K562 (cell line): ENCODE measurements around the gene DNMT3L. TPM values are rescaled to one million over a fixed set of nuclear protein-coding genes. Genes with fewer than 3 reads are reported as not detected.
A peak's percentile ranks its signal among the peaks of the same experiment; 100 is the strongest.

Source experiments
- ATAC-seq: fragments of 200-7000 bp; cut with Tn5 transposase; 3 replicates; pipeline ENCODE4 v1.9.1; 2020; ENCODE audit warnings: moderate library complexity
- BruUV-seq: library from RNA; stranded (reverse); fragments of 400-500 nt; replicated peaks from 2 replicates; lab custom pipeline; 2021; lab: Mats Ljungman, UMichigan
- CTCF ChIA-PET: fragments of 300-600 bp; formaldehyde crosslinking; extraction: SDS; loops from one replicate; lab custom pipeline; 2021; ENCODE audit warnings: low intra/inter-chr PET ratio; lab: Yijun Ruan, JAX
- POLR2A ChIA-PET: fragments of 300-600, 350-650 bp; sonication (Branson Sonifier 250); formaldehyde crosslinking; extraction: SDS; loops from one replicate; lab custom pipeline; 2021; ENCODE audit warnings: antibody characterized with exemption, inconsistent platforms; lab: Yijun Ruan, JAX
- DNase-seq, 4 experiments: peaks; one replicate each; pipeline versions ENCODE4 v3.0.0 to v3.0.0-alpha.2; 2011 to 2018; ENCODE audit warnings: low spot score in 3 of 4, mixed read lengths in 3 of 4; ENCODE audit errors: extremely low read depth in 1 of 4
- FAIRE-seq: peaks from 2 replicates; lab custom pipeline; 2011; peaks lifted over from hg19 to GRCh38; lab: Jason Lieb, UNC
- H2AFZ ChIP-seq: 2 replicates; pipeline ENCODE4 v1.6.0; 2011; ENCODE audit warnings: low read depth, low read length, control low read depth, inconsistent platforms
- H3K27ac ChIP-seq: fragments of 200-600 bp; 3 replicates; pipeline ENCODE4 v1.8.0; 2011; ENCODE audit warnings: low read depth, mild to moderate bottlenecking, control low read depth, inconsistent platforms, low read length, moderate library complexity, mixed read lengths; ENCODE audit errors: extremely low read depth
- H3K27me3 ChIP-seq, 2 experiments: fragments of 300-600 bp in 1 of 2; 2 replicates in 1 of 2; 3 replicates in 1 of 2; pipeline versions ENCODE4 v1.6.0 to v1.8.0; 2011; ENCODE audit warnings: inconsistent platforms in 2 of 2, low read length in 2 of 2, mild to moderate bottlenecking in 1 of 2, mixed read lengths in 1 of 2, moderate library complexity in 1 of 2; ENCODE audit not compliant: control insufficient read depth in 2 of 2, insufficient read depth in 2 of 2
- H3K36me3 ChIP-seq: fragments of 300-600 bp; 3 replicates; pipeline ENCODE4 v1.8.0; 2011; ENCODE audit warnings: mild to moderate bottlenecking, low read length, inconsistent platforms; ENCODE audit not compliant: control insufficient read depth, insufficient read depth
- H3K4me1 ChIP-seq, 2 experiments: fragments of 200-600 bp in 1 of 2; replicated peaks in 1 of 2; 2 replicates in 1 of 2; 3 replicates in 1 of 2; pipeline versions ENCODE4 v1.5.1 to v1.8.0; 2011; ENCODE audit warnings: inconsistent platforms in 2 of 2, low read length in 2 of 2, mild to moderate bottlenecking in 1 of 2, mixed read lengths in 1 of 2, moderate library complexity in 1 of 2; ENCODE audit not compliant: control insufficient read depth in 2 of 2, insufficient read depth in 2 of 2
- H3K4me2 ChIP-seq: 2 replicates; pipeline ENCODE4 v1.6.1; 2011; ENCODE audit warnings: low read length, control low read depth, inconsistent platforms, mixed read lengths; ENCODE audit not compliant: insufficient read depth
- H3K4me3 ChIP-seq: fragments of 200-600 bp; sonication (generic), shearing (Covaris generic); 2 replicates; pipeline ENCODE4 v1.5.1; 2016; ENCODE audit warnings: control low read depth, inconsistent platforms
- H3K79me2 ChIP-seq: fragments of 200-600 bp; 3 replicates; pipeline ENCODE4 v1.8.0; 2011; ENCODE audit warnings: low read length, inconsistent platforms; ENCODE audit not compliant: control insufficient read depth, insufficient read depth
- H3K9ac ChIP-seq, 2 experiments: 2 replicates each; pipeline versions ENCODE4 v1.6.0 to v1.6.1; 2011; ENCODE audit warnings: low read depth in 2 of 2, low read length in 2 of 2, control low read depth in 1 of 2, inconsistent platforms in 1 of 2, mild to moderate bottlenecking in 1 of 2, mixed read lengths in 1 of 2; ENCODE audit not compliant: insufficient read depth in 1 of 2
- H3K9me1 ChIP-seq: one replicate; pipeline ENCODE4 v1.6.0; 2011; ENCODE audit warnings: inconsistent platforms, mild to moderate bottlenecking, low read length, moderate library complexity; ENCODE audit not compliant: control insufficient read depth, insufficient read depth
- H3K9me3 ChIP-seq: replicated peaks from 2 replicates; pipeline ENCODE4 v1.5.1; 2011; ENCODE audit warnings: low read depth, low read length, inconsistent platforms; ENCODE audit not compliant: control insufficient read depth, insufficient read depth
- H4K20me1 ChIP-seq: replicated peaks from 2 replicates; pipeline ENCODE4 v1.6.1; 2011; ENCODE audit warnings: low read length, inconsistent platforms, mixed read lengths; ENCODE audit not compliant: control insufficient read depth, insufficient read depth
- ATF1 ChIP-seq, 2 experiments: fragments of 450-650 bp in 1 of 2; IDR thresholded peaks; 2 replicates each; pipeline ENCODE4 v1.6.1; 2016; ENCODE audit warnings: missing compliant biosample characterization in 1 of 2, missing genetic modification characterization in 1 of 2
- CEBPB ChIP-seq: fragments of 450-650 bp; IDR thresholded peaks from 2 replicates; pipeline ENCODE4 v1.6.1; 2016; ENCODE audit warnings: missing genetic modification characterization, missing compliant biosample characterization
- CEBPG ChIP-seq, 3 experiments: fragments of 200-800 bp in 1 of 3; sonication (Bioruptor generic) in 1 of 3; sonication (generic) in 1 of 3; formaldehyde crosslinking in 1 of 3; IDR thresholded peaks in 2 of 3; conservative IDR thresholded peaks in 1 of 3; 2 replicates each; pipeline versions ENCODE4 v1.6.1 to v1.8.0; 2016 to 2022; ENCODE audit warnings: missing compliant biosample characterization in 2 of 3, missing genetic modification characterization in 2 of 3, mild to moderate bottlenecking in 1 of 3, missing genetic modification reagents in 1 of 3
- CTBP1 ChIP-seq: fragments of 450-650 bp; IDR thresholded peaks from 2 replicates; pipeline ENCODE4 v1.6.1; 2016; ENCODE audit warnings: borderline replicate concordance
- DEAF1 ChIP-seq: fragments of 450-650 bp; formaldehyde crosslinking; IDR thresholded peaks from 2 replicates; pipeline ENCODE4 v1.4.0; 2020; ENCODE audit warnings: mild to moderate bottlenecking, moderate library complexity
- EGR1 ChIP-seq: fragments of 450-650 bp; conservative IDR thresholded peaks from 2 replicates; pipeline ENCODE4 v1.6.1; 2017; ENCODE audit warnings: mild to moderate bottlenecking
- FOSL1 ChIP-seq: fragments of 200-800 bp; sonication (Bioruptor generic); conservative IDR thresholded peaks from 2 replicates; pipeline ENCODE4 v1.6.1; 2016; ENCODE audit warnings: missing genetic modification characterization, missing compliant biosample characterization
- GTF2F1 ChIP-seq: IDR thresholded peaks from 2 replicates; pipeline ENCODE4 v1.6.1; 2011; ENCODE audit warnings: low read depth, low read length, improper control_type of control experiment
- KDM5B ChIP-seq: fragments of 200-600 bp; sonication (generic); IDR thresholded peaks from 2 replicates; pipeline ENCODE4 v1.6.1; 2012; ENCODE audit warnings: low read depth, mild to moderate bottlenecking, moderate library complexity, low read length, control low read depth, inconsistent platforms; ENCODE audit not compliant: insufficient replicate concordance
- MYBL2 ChIP-seq, 2 experiments: fragments of 450-650 bp in 1 of 2; sonication (generic) in 1 of 2; formaldehyde crosslinking in 1 of 2; IDR thresholded peaks; 2 replicates each; pipeline versions ENCODE4 v1.6.1 to v1.8.1; 2017 to 2022; ENCODE audit warnings: borderline replicate concordance in 1 of 2, inconsistent platforms in 1 of 2, low read depth in 1 of 2, mild to moderate bottlenecking in 1 of 2, missing genetic modification reagents in 1 of 2, moderate library complexity in 1 of 2
- NFATC3 ChIP-seq: fragments of 450-650 bp; IDR thresholded peaks from 2 replicates; pipeline ENCODE4 v1.6.1; 2017; ENCODE audit warnings: mild to moderate bottlenecking
- NFE2 ChIP-seq: IDR thresholded peaks from 2 replicates; pipeline ENCODE4 v1.6.1; 2014; ENCODE audit warnings: antibody characterized with exemption, low read depth
- NFE2L1 ChIP-seq: fragments of 450-650 bp; IDR thresholded peaks from 2 replicates; pipeline ENCODE4 v1.6.1; 2016; ENCODE audit warnings: missing genetic modification characterization, low read depth, mild to moderate bottlenecking, missing compliant biosample characterization, moderate library complexity, borderline replicate concordance
- NFIC ChIP-seq: fragments of 450-650 bp; IDR thresholded peaks from 2 replicates; pipeline ENCODE4 v1.6.1; 2017; ENCODE audit warnings: mild to moderate bottlenecking, inconsistent platforms
- POLR2G ChIP-seq: fragments of 200-400 bp; formaldehyde crosslinking; IDR thresholded peaks from 2 replicates; pipeline ENCODE4 v1.6.1; 2017; ENCODE audit warnings: low read depth, mild to moderate bottlenecking, antibody characterized with exemption, low read length, moderate library complexity
- RFX7 ChIP-seq: fragments of 250-450 bp; sonication (Bioruptor Pico); IDR thresholded peaks from 2 replicates; pipeline ENCODE4 v1.5.1; 2021; ENCODE audit warnings: mild to moderate bottlenecking
- SNAPC5 ChIP-seq: fragments of 250-450 bp; sonication (Bioruptor Pico); IDR thresholded peaks from 2 replicates; pipeline ENCODE4 v1.8.0; 2021; ENCODE audit warnings: moderate library complexity, mild to moderate bottlenecking, inconsistent platforms
- ZBTB8A ChIP-seq: fragments of 450-650 bp; IDR thresholded peaks from 2 replicates; pipeline ENCODE4 v1.6.1; 2018; ENCODE audit warnings: mild to moderate bottlenecking, moderate library complexity; ENCODE audit not compliant: partially characterized antibody
- ZNF507 ChIP-seq: conservative IDR thresholded peaks from 2 replicates; pipeline ENCODE4 v1.6.1; 2017; ENCODE audit warnings: missing genetic modification characterization, missing compliant biosample characterization
- ZZZ3 ChIP-seq: fragments of 450-650 bp; IDR thresholded peaks from 2 replicates; pipeline ENCODE4 v1.6.1; 2016; ENCODE audit warnings: antibody characterized with exemption, mild to moderate bottlenecking, moderate library complexity
- WGBS: fragments of 100-300 bp; shearing (Covaris generic); methylation state at CpG from one replicate; pipeline ENCODE4 v1.1.6; 2016; ENCODE audit warnings: low coverage, mixed read lengths; ENCODE audit not compliant: insufficient coverage; ENCODE audit errors: missing lambda C conversion rate; 5-methylcytosine and 5-hydroxymethylcytosine counted together
- in situ Hi-C: fragments of 300-500 bp; cut with MboI; formaldehyde crosslinking; loops from 4 replicates; pipeline ENCODE4 v1.15.0; 2018; ENCODE audit warnings: inconsistent platforms, mixed read lengths
- intact Hi-C: fragments of 100-400 bp; cut with micrococcal nuclease; formaldehyde crosslinking; loops from 2 replicates; pipeline ENCODE4 v1.14.2; 2022
- polyA plus RNA-seq, 8 experiments: library from polyadenylated mRNA; depleted of rRNA in 4 of 8; stranded (reverse) in 5 of 8; unstranded in 3 of 8; fragments of >200 nt; fragmentation: Nextera tagmentation in 2 of 8; fragmentation: Illumina TruSeq in 1 of 8; extraction: Ambion mirVana in 2 of 8; extraction: Trizol in 1 of 8; gene quantifications; 2 replicates each; pipeline versions ENCODE4 v1.2.1 to v1.2.3, GENCODE V29; 2011 to 2014; ENCODE audit warnings: inconsistent platforms in 1 of 8, missing spikeins in 1 of 8
- total RNA-seq, 7 experiments: library from RNA; depleted of rRNA in 6 of 7; stranded (reverse); fragments of >200 nt in 6 of 7; fragmentation: Illumina TruSeq in 2 of 7; extraction: Trizol in 2 of 7; gene quantifications; 2 replicates each; pipeline versions ENCODE4 v1.2.1 to v1.2.3, GENCODE V29; 2011 to 2021; ENCODE audit warnings: low replicate concordance in 1 of 7

DNMT3L gene
- total and polyA plus RNA-seq, 9 of the 15 experiments (the other 6 are each of a cell fraction or from before 2014, with no cell fraction given) = 0.08 TPM; not detected in 8

- H3K9me1 ChIP-seq = no peaks in the 10 kb centered on the region
- no peak overlapping the region for H3K4me2 ChIP-seq
- in situ Hi-C loops = no loop called here
- H3K79me2 ChIP-seq = no peaks in the 10 kb centered on the region
- intact Hi-C loops = no loop called here
- no peak for FAIRE-seq
- peaks cover 32 to 62% of the 10 kb centered on the region in 2 experiments for H3K27me3 ChIP-seq
- H3K27ac ChIP-seq = no peak overlapping the region
- H4K20me1 ChIP-seq = peaks cover 6% of the 10 kb centered on the region; the same call in 1 of the 2 replicates
- no peak for ATAC-seq
- BruUV-seq = no TSS peak
- H3K4me3 ChIP-seq = no peak overlapping the region
- ChIA-PET POLR2A (interaction anchor here (0.6 to 1.3 kb wide), 3 partner anchors 9 to 25 kb away, joined by 3 to 6 read pairs (median 4); no protein-coding TSS in a partner anchor), CTCF (no interaction called here)
- no peaks in the 10 kb centered on the region for H3K9me3 ChIP-seq
- WGBS = 5% methylated on average over 22 of the region's 22 CpGs
- H3K4me1 ChIP-seq = peaks cover 0 to 29% of the 10 kb centered on the region in 2 experiments; a peak in 2 of 5 replicates
- H3K9ac ChIP-seq = no peak overlapping the region
- DNase-seq = no peak
- TF ChIP-seq NFIC (peak; percentile 7; the same call in 1 of the 2 replicates), NFATC3 (no peak), DEAF1 (CRISPR knock-in tag) (no peak), NFE2L1 (tag) (no peak), FOSL1 (tag) (no peak), CTBP1 (0 out of 2 replicates have a peak, but pooled peaks have one; percentile 31), CEBPG (CRISPR knock-in tag; IDR thresholded peaks at IDR 0.05) (no peak), CEBPG (tag; conservative IDR thresholded peaks at IDR 0.05 in 1 of 2, IDR thresholded peaks at IDR 0.05 in 1 of 2) (peak in 1 of 2 experiments; percentile 58; a peak in 2 of 4 replicates), ZNF507 (tag) (no peak), GTF2F1 (no peak), RFX7 (CRISPR knock-in tag) (no peak), ZBTB8A (no peak), NFE2 (no peak), ATF1 (CRISPR knock-in tag; IDR thresholded peaks at IDR 0.05) (no peak), ATF1 (tag; IDR thresholded peaks at IDR 0.05) (no peak), ZZZ3 (no peak), POLR2G (no peak), SNAPC5 (CRISPR knock-in tag) (no peak), KDM5B (no peak), MYBL2 (IDR thresholded peaks at IDR 0.05; ENCODE audit: low read depth) (no peak), MYBL2 (CRISPR knock-in tag; IDR thresholded peaks at IDR 0.05; ENCODE audit: borderline replicate concordance) (no peak), CEBPB (tag) (peak; percentile 41; the same call in 1 of the 2 replicates), EGR1 (peak; percentile 26; the same call in 1 of the 2 replicates)
- TF ChIP-seq, all 486 proteins: peak for 5
- Histone ChIP-seq H2AFZ (no peak overlapping the region), H3K36me3 (no peaks in the 10 kb centered on the region)
Measured at GRCh38 chr21:44259082-44259705, 2.5 kb downstream of the DNMT3L start.
